GM18498 (cell line): ENCODE data around the gene SLCO2B1.
A peak's percentile ranks its signal among the peaks of the same experiment; 100 is the strongest.

Source experiments
- ATAC-seq: cut with Tn5 transposase; IDR thresholded peaks from one replicate; pipeline ENCODE4 v1.9.1; 2021; ENCODE audit warnings: mild to moderate bottlenecking, moderate library complexity; ENCODE audit not compliant: unreplicated experiment

SLCO2B1 gene

GRCh38 chr11:75208446-75208845, 57.5 kb downstream of the SLCO2B1 start:
- ATAC-seq = no peak

- no peak for ATAC-seq
Measured at GRCh38 chr11:75212411-75212810, 61.5 kb downstream of the SLCO2B1 start.

GRCh38 chr11:75214411-75214821, 63.5 kb downstream of the SLCO2B1 start:
- no peak for ATAC-seq

GRCh38 chr11:75214843-75215242, 63.9 kb downstream of the SLCO2B1 start:
- ATAC-seq = no peak

GRCh38 chr11:75219869-75220268, 69.0 kb downstream of the SLCO2B1 start:
- ATAC-seq = no peak

- ATAC-seq = no peak
Measured at GRCh38 chr11:75223954-75224643, 73.2 kb downstream of the SLCO2B1 start.

- ATAC-seq = no peak
Measured at GRCh38 chr11:75225794-75226193, 74.9 kb downstream of the SLCO2B1 start.

- ATAC-seq = no peak
Measured at GRCh38 chr11:75229466-75229865, 78.6 kb downstream of the SLCO2B1 start.

- ATAC-seq = no peak
Measured at GRCh38 chr11:75230621-75231020, 79.7 kb downstream of the SLCO2B1 start.

GRCh38 chr11:75233754-75234172, 82.9 kb downstream of the SLCO2B1 start:
- ATAC-seq = no peak

- ATAC-seq = no peak
Measured at GRCh38 chr11:75236062-75236461, 85.2 kb downstream of the SLCO2B1 start.

GRCh38 chr11:75237050-75237449, 86.1 kb downstream of the SLCO2B1 start:
- no peak for ATAC-seq

- no peak for ATAC-seq
Measured at GRCh38 chr11:75238595-75239440, 87.9 kb downstream of the SLCO2B1 start.

GRCh38 chr11:75239531-75240290, 88.8 kb downstream of the SLCO2B1 start:
- ATAC-seq = no peak

GRCh38 chr11:75240311-75241035, 89.6 kb downstream of the SLCO2B1 start, which contains the start of gene TPBGL:
TPBGL (plus strand) TSS chr11:75240774; CDS start chr11:75241050, 276 bp downstream.
- ATAC-seq = peak; percentile 1

GRCh38 chr11:75241036-75241905, 90.4 kb downstream of the SLCO2B1 start:
- peak; percentile 89 for ATAC-seq

- ATAC-seq = peak; percentile 28
Measured at GRCh38 chr11:75241906-75242644, 91.2 kb downstream of the SLCO2B1 start.

GRCh38 chr11:75242722-75243600, 92.1 kb downstream of the SLCO2B1 start:
- no peak for ATAC-seq
